IgD-negative memory B cell (primary cell): ENCODE measurements around the gene ELMOD3. TPM values are rescaled to one million over a fixed set of nuclear protein-coding genes. Genes with fewer than 3 reads are reported as not detected.
"Not testable (repeated sequence)": the region's sequence is repeated elsewhere in the genome, so short reads cannot be mapped to it uniquely, and the experiment has no call there.

Source experiments
- H3K27ac Mint-ChIP-seq, 3 donors: one replicate each; pipeline ENCODE4 v1.8.0; 2020 to 2022; ENCODE audit warnings: mild to moderate bottlenecking in 3 of 3, mixed read lengths in 3 of 3, moderate library complexity in 1 of 3
- H3K27me3 Mint-ChIP-seq: one replicate; pipeline ENCODE4 v1.8.0; 2021; ENCODE audit warnings: mixed read lengths
- H3K36me3 Mint-ChIP-seq: one replicate; pipeline ENCODE4 v1.8.0; 2020; ENCODE audit warnings: mild to moderate bottlenecking, mixed read lengths
- H3K4me1 Mint-ChIP-seq, 3 donors: one replicate each; pipeline ENCODE4 v1.8.0; 2020 to 2022; ENCODE audit warnings: mixed read lengths in 3 of 3, mild to moderate bottlenecking in 1 of 3
- H3K4me3 Mint-ChIP-seq, 4 donors: one replicate each; pipeline ENCODE4 v1.8.0; 2020 to 2022; ENCODE audit warnings: mild to moderate bottlenecking in 4 of 4, mixed read lengths in 4 of 4, moderate library complexity in 3 of 4
- H3K9me3 Mint-ChIP-seq, 3 donors: one replicate each; pipeline ENCODE4 v1.8.0; 2020 to 2021; ENCODE audit warnings: mixed read lengths in 3 of 3, mild to moderate bottlenecking in 1 of 3
- polyA plus RNA-seq: library from polyadenylated mRNA; unstranded; fragments of 300-500 nt; fragmentation: Illumina TruSeq; gene quantifications from one replicate; pipeline ENCODE4 v1.2.3, GENCODE V29; 2021

Gene ELMOD3
- polyA plus RNA-seq, 1 donor from 2014 or later: 16.0 TPM

GRCh38 chr2:85377083-85377482 lies 22.5 kb downstream of the ELMOD3 start:
- Mint-ChIP-seq H3K4me3 (no peak overlapping the region), H3K27ac (no peak overlapping the region), H3K36me3 (peaks cover 25% of the 10 kb centered on the region), H3K27me3 (no peaks in the 10 kb centered on the region), H3K4me1 (peaks cover 0 to 3% (median 0%) of the 10 kb centered on the region in 3 donors), H3K9me3 (peaks cover 0 to 6% (median 4%) of the 10 kb centered on the region in 3 donors)

DNA sequence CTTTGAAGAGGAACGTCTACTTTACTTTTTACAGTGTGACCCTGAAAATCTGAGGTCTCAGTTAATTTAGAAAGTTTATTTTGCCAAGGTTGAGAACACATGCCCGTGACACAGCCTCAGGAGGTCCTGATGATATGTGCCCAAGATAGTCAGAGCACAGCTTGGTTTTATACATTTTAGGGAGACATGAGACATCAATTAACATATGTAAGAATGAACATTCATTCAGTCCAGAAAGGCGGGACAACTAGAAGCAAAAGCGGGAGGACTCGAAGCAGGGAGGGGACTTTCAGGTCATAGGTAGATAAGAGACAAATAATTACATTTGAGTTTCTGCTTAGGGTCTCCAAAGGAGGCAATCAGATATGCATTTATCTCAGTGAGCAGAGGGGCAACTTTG lies 23.7 kb downstream of the ELMOD3 start:
- Mint-ChIP-seq H3K9me3 (peaks cover 0 to 5% (median 4%) of the 10 kb centered on the region in 3 donors), H3K27ac (peak overlapping the region in 1 of 3 donors; percentile 13), H3K4me3 (no peak overlapping the region), H3K36me3 (peaks cover 24% of the 10 kb centered on the region), H3K27me3 (no peaks in the 10 kb centered on the region), H3K4me1 (peaks cover 0 to 3% (median 0%) of the 10 kb centered on the region in 3 donors)

DNA sequence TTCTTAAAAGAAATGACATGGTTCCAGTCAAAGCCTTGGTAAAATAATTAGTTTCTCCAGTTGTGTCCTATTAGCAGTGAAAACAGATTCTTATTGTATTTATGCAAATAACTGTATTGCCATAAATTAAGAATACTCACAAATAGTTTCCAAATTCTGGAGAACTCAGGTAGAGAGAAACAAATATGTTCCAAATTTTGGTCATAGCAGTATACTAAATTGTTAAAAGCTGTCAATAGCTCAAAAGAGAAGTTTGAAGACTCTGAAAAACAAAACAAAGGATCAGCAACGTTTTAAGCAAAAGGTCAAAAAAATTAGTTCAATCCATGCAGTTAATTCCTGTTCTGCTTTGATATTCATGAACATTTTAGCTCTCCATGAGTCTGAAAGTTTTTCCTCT lies 25.5 kb downstream of the ELMOD3 start:
- H3K4me3 Mint-ChIP-seq: no peak overlapping the region
- peaks cover 0 to 5% (median 3%) of the 10 kb centered on the region in 3 donors for H3K4me1 Mint-ChIP-seq
- H3K27ac Mint-ChIP-seq: no peak overlapping the region
- H3K9me3 Mint-ChIP-seq: peaks cover 0 to 4% (median 4%) of the 10 kb centered on the region in 3 donors
- H3K27me3 Mint-ChIP-seq: no peaks in the 10 kb centered on the region
- H3K36me3 Mint-ChIP-seq: peaks cover 20% of the 10 kb centered on the region

DNA sequence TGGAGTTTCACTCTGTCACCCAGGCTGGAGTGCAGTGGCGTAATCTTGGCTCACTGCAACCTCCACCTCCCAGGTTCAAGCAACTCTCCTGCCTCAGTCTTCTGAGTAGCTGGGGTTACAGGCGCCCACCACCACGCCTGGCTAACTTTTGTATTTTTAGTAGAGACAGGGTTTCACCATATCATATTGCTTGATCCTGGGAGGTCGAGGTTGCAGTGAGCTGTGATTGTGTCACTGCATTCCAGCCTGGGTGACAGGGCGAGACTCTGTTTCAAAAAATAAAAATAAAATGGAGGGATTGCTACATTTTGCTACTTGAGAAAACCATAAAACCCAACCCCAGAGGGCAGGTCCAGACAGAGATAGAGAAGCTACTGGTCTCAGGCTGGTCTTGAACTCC lies 28.6 kb downstream of the ELMOD3 start:
- H3K27ac Mint-ChIP-seq, H3K4me1 Mint-ChIP-seq, H3K9me3 Mint-ChIP-seq, H3K4me3 Mint-ChIP-seq, H3K27me3 Mint-ChIP-seq: not testable (repeated sequence)
- H3K36me3 Mint-ChIP-seq: peaks cover 14% of the 10 kb centered on the region

DNA sequence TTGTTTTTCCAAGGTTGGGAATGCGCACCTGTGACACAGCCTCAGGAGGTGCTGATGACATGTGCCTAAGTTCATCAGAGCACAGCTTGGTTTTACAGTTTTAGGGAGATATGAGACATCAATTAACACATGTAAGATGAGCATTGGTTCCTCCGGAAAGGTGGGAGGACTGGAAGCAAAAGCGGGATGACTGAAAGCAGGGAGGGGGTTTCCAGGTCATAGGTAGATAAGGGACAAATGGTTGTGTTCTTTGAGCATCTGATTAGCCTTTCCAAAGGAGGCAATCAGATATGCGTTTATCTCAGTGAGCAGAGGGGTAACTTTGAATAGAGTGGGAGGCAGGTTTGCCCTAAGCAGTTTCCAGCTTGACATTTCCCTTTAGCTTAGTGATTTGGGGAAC lies 29.3 kb downstream of the ELMOD3 start:
- H3K4me3 Mint-ChIP-seq: no peak overlapping the region
- H3K27me3 Mint-ChIP-seq: no peaks in the 10 kb centered on the region
- H3K27ac Mint-ChIP-seq: peak overlapping the region in 1 of 3 donors; percentile 49
- peaks cover 8% of the 10 kb centered on the region for H3K36me3 Mint-ChIP-seq
- H3K4me1 Mint-ChIP-seq: peaks cover 0 to 9% (median 1%) of the 10 kb centered on the region in 3 donors
- peaks cover 0 to 4% (median 1%) of the 10 kb centered on the region in 3 donors for H3K9me3 Mint-ChIP-seq

- H3K9me3 Mint-ChIP-seq: no peaks in the 10 kb centered on the region
- H3K36me3 Mint-ChIP-seq: peaks cover 4% of the 10 kb centered on the region
- no peak overlapping the region for H3K27ac Mint-ChIP-seq
- H3K27me3 Mint-ChIP-seq: no peaks in the 10 kb centered on the region
- H3K4me1 Mint-ChIP-seq: peaks cover 0 to 10% (median 1%) of the 10 kb centered on the region in 3 donors
- H3K4me3 Mint-ChIP-seq: no peak overlapping the region
These were observed 31.2 kb downstream of the ELMOD3 start for GRCh38 chr2:85385746-85386145.

- Mint-ChIP-seq H3K9me3 (no peaks in the 10 kb centered on the region), H3K4me1 (peaks cover 9 to 24% (median 10%) of the 10 kb centered on the region in 3 donors), H3K36me3 (peaks cover 4% of the 10 kb centered on the region), H3K27ac (peak overlapping the region in 1 of 3 donors; percentile 31), H3K4me3 (no peak overlapping the region), H3K27me3 (no peaks in the 10 kb centered on the region)
These were observed 33.2 kb downstream of the ELMOD3 start for GRCh38 chr2:85387754-85388153.

DNA sequence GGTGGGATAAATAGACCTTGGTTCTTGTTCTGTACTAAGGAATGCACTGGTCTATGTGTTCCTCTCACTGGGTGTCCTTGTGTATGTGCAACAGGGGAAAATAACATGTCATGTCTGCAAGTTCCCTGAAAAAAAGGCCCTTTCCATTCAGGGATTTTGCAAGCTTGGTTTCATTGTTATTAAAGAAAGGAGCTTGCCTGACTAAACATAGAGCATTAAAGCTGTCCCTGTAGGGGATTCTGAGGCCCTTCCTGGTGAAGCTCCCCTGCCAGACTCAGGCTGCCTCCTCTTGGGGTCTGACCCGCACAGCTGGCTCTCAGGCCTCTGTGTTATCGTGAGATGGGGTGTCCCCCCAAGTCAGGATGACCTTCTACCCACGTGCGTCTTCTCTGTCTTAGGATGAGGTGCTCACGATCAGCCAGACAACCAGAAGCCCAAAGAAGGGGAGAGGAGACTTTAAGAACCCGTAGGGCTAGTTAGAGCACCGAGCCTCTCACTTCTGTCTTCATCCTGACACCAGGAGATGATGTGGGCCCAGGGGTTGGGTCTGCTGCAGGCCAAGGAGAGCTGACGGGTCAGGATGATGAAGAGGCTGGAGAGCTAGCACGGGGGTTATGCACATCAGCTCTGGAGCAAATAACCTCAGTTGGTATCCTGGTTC lies 34.4 kb downstream of the ELMOD3 start:
- Mint-ChIP-seq H3K27ac (peak overlapping the region; percentile 17 to 87 (median 56)), H3K4me3 (no peak overlapping the region), H3K27me3 (no peaks in the 10 kb centered on the region), H3K9me3 (no peaks in the 10 kb centered on the region), H3K4me1 (peaks cover 13 to 33% (median 18%) of the 10 kb centered on the region in 3 donors), H3K36me3 (peaks cover 3% of the 10 kb centered on the region)

GRCh38 chr2:85390941-85391669 lies 36.5 kb downstream of the ELMOD3 start:
- Mint-ChIP-seq H3K4me3 (peak overlapping the region in 1 of 4 donors; percentile 27), H3K4me1 (peaks cover 16 to 30% (median 17%) of the 10 kb centered on the region in 3 donors), H3K27ac (peak overlapping the region; percentile 83 to 93 (median 89))

GRCh38 chr2:85393836-85394235 lies 39.3 kb downstream of the ELMOD3 start:
- Mint-ChIP-seq H3K27me3 (no peaks in the 10 kb centered on the region), H3K27ac (peak overlapping the region; percentile 80 to 89 (median 83))

More at GRCh38 chr2:85390941-85391669, 36.5 kb downstream of the ELMOD3 start:
- no peaks in the 10 kb centered on the region for H3K27me3 Mint-ChIP-seq
- peaks cover 3% of the 10 kb centered on the region for H3K36me3 Mint-ChIP-seq
- H3K9me3 Mint-ChIP-seq: no peaks in the 10 kb centered on the region

DNA sequence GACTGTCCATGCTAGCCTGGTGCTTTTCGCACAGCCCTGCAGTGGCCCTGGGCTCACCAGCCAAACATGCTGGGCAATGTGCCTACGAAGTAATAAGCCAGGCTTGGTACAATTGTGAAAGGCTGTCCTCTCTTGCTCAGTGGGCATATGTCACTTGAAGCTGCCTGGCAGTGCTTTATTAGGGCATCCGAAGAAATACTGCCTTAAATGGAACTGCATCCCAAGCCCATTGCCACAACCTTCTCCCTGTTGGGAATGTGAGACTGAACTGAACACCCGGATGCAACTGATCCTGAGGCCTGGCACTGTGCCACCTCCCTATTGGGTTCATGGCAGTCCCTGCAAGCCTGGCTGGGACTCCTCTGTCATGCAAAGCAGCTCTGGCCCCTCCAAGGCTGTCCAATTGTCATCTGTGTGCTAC lies 39.7 kb downstream of the ELMOD3 start:
- no peaks in the 10 kb centered on the region for H3K27me3 Mint-ChIP-seq
- peak overlapping the region; percentile 80 to 89 (median 83) for H3K27ac Mint-ChIP-seq
- H3K4me3 Mint-ChIP-seq: peak overlapping the region in 1 of 4 donors; percentile 73
- peaks cover 3% of the 10 kb centered on the region for H3K36me3 Mint-ChIP-seq
- no peaks in the 10 kb centered on the region for H3K9me3 Mint-ChIP-seq
- H3K4me1 Mint-ChIP-seq: peaks cover 16 to 29% (median 20%) of the 10 kb centered on the region in 3 donors

More at GRCh38 chr2:85393836-85394235, 39.3 kb downstream of the ELMOD3 start:
- H3K4me3 Mint-ChIP-seq: peak overlapping the region in 2 of 4 donors; percentile 32 to 73
- H3K4me1 Mint-ChIP-seq: peaks cover 16 to 31% (median 20%) of the 10 kb centered on the region in 3 donors
- H3K9me3 Mint-ChIP-seq: no peaks in the 10 kb centered on the region
- peaks cover 6% of the 10 kb centered on the region for H3K36me3 Mint-ChIP-seq

DNA sequence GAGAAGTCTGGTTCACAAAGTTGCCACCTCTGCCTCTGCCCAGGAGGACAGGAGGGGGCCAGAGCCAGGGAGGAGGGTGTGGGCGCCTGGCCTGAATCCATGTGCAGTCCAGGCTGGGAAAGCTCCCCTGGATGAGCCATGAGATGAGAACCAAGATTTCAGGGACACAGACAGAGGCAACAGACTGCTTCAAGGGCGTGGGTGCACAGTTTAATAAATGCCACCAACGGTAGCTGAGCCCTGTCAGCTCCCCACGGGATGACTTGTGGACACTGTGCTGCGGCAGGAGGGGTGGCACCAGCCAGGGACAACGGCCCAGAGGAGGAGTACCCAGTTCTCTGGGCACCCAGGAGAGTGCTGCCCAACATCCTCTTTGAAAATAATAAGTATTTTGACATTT lies 40.4 kb downstream of the ELMOD3 start:
- Mint-ChIP-seq H3K27ac (peak overlapping the region in 2 of 3 donors; percentile 83 to 89), H3K4me3 (no peak overlapping the region), H3K4me1 (peaks cover 16 to 31% (median 20%) of the 10 kb centered on the region in 3 donors), H3K27me3 (no peaks in the 10 kb centered on the region), H3K36me3 (peaks cover 3% of the 10 kb centered on the region), H3K9me3 (no peaks in the 10 kb centered on the region)

DNA sequence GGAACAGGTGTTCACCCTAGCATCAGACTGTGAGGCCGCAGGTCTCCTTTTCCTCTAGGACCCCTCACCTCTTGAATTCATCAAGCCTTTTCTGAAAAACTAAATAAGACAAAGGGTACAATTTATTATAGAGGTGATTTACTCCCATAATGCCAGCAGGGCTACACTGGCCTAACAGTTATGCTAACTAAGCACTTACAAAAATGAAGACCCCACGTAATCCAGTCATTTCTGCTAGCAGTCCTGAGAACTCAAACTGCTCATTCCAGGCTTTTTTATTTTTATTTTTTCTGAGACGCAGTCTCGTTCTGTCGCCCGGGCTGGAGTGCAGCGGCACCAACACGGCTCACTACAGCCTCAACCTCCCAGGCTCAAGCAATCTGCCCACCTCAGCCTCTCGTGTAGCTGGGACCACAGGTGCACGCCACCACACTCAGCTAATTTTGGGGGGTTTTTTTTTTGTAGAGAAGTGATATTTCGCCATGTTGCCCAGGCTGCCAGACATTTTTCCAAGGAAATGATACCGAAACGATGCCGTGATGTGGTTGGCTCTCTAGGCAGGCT lies 41.4 kb downstream of the ELMOD3 start:
- H3K4me1 Mint-ChIP-seq: peaks cover 16 to 33% (median 20%) of the 10 kb centered on the region in 3 donors

GRCh38 chr2:85396531-85397470 lies 42.2 kb downstream of the ELMOD3 start:
- H3K4me3 Mint-ChIP-seq: peak overlapping the region in 1 of 4 donors; percentile 81
- H3K4me1 Mint-ChIP-seq: peaks cover 14 to 25% (median 16%) of the 10 kb centered on the region in 3 donors
- H3K27me3 Mint-ChIP-seq: no peaks in the 10 kb centered on the region
- H3K27ac Mint-ChIP-seq: peak overlapping the region in 2 of 3 donors; percentile 42 to 65
- H3K36me3 Mint-ChIP-seq: peaks cover 3% of the 10 kb centered on the region
- H3K9me3 Mint-ChIP-seq: no peaks in the 10 kb centered on the region

More for the DNA sequence above, 41.4 kb downstream of the ELMOD3 start:
- Mint-ChIP-seq H3K36me3 (peaks cover 3% of the 10 kb centered on the region), H3K4me3 (no peak overlapping the region), H3K9me3 (no peaks in the 10 kb centered on the region), H3K27me3 (no peaks in the 10 kb centered on the region), H3K27ac (peak overlapping the region in 2 of 3 donors; percentile 42 to 65)
